Measurements from ENCODE around the gene CHMP1B. TPM values are rescaled to one million over a fixed set of nuclear protein-coding genes. Genes with fewer than 3 reads are reported as not detected.
A peak's percentile ranks its signal among the peaks of the same experiment; 100 is the strongest.

Gene CHMP1B
- total and polyA plus RNA-seq, 9 of the 15 experiments (the other 6 are each of a cell fraction or from before 2014, with no cell fraction given): 12.3 to 29.9 (median 19.0) TPM

GRCh38 chr18:11851146-11851805 is at the start of gene CHMP1B (continued):
- TF ChIP-seq E2F6 (IDR thresholded peaks at IDR 0.05; ENCODE audit: borderline replicate concordance in 1 of 2, extremely low read depth in 1 of 2, insufficient read depth in 1 of 2, insufficient read length in 1 of 2, low read depth in 1 of 2, low read length in 1 of 2, poor library complexity in 1 of 2, severe bottlenecking in 1 of 2): peak; percentile 38 to 65
- no peak for TF ChIP-seq MEF2D (tag; conservative IDR thresholded peaks at IDR 0.05; ENCODE audit: low read depth)
- no peak for TF ChIP-seq ZNF311 (CRISPR knock-in tag; IDR thresholded peaks at IDR 0.05)
- no peak for TF ChIP-seq ZBTB34 (CRISPR knock-in tag; IDR thresholded peaks at IDR 0.05)
- no peak; a peak in 1 of 4 replicates for TF ChIP-seq RCOR1 (IDR thresholded peaks at IDR 0.05; ENCODE audit: borderline replicate concordance in 1 of 2, low read depth in 2 of 2, low read length in 2 of 2)
- no peak for TF ChIP-seq ZBTB43 (CRISPR knock-in tag; IDR thresholded peaks at IDR 0.05)
- no peak for TF ChIP-seq SAFB (IDR thresholded peaks at IDR 0.05; ENCODE audit: borderline replicate concordance, low read depth, low read length)
- peak; percentile 21; the same call in 1 of the 2 replicates for TF ChIP-seq BHLHE40 (IDR thresholded peaks at IDR 0.05; ENCODE audit: low read length)
- peak; percentile 96 for TF ChIP-seq POLR2G (IDR thresholded peaks at IDR 0.05; ENCODE audit: low read depth, low read length)
- no peak for TF ChIP-seq ZNF224 (CRISPR knock-in tag; IDR thresholded peaks at IDR 0.05)
- no peak for TF ChIP-seq TAF15 (IDR thresholded peaks at IDR 0.05; ENCODE audit: low read depth, low read length)
- TF ChIP-seq BCL6 (CRISPR knock-in tag; IDR thresholded peaks at IDR 0.05): no peak
- no peak for TF ChIP-seq MYBL2 (IDR thresholded peaks at IDR 0.05; ENCODE audit: low read depth)
- no peak for TF ChIP-seq MYBL2 (CRISPR knock-in tag; IDR thresholded peaks at IDR 0.05; ENCODE audit: borderline replicate concordance)
- TF ChIP-seq NFE2 (IDR thresholded peaks at IDR 0.05; ENCODE audit: low read depth): 0 out of 2 replicates have a peak, but pooled peaks have one; percentile 27
- no peak for TF ChIP-seq ZBTB49 (CRISPR knock-in tag; IDR thresholded peaks at IDR 0.05; ENCODE audit: borderline replicate concordance)
- peak; percentile 63 for TF ChIP-seq EGR1 (conservative IDR thresholded peaks at IDR 0.05)
- TF ChIP-seq RBM39 (optimal IDR thresholded peaks at IDR 0.05; ENCODE audit: low read depth, low read length): peak; percentile 36
- TF ChIP-seq KHSRP (IDR thresholded peaks at IDR 0.05): peak; percentile 86
- no peak for TF ChIP-seq EWSR1 (IDR thresholded peaks at IDR 0.05; ENCODE audit: borderline replicate concordance, low read depth, partially characterized antibody)
- no peak for TF ChIP-seq ZNF655 (CRISPR knock-in tag; IDR thresholded peaks at IDR 0.05)
